NCI-H2227 (cell line): Measurements from ENCODE around the gene LMTK3.

Experiments
- DNase-seq: peaks from one replicate; lab custom pipeline; 2025; ENCODE audit not compliant: unreplicated experiment; lab: John Stamatoyannopoulos, UW

The LMTK3 gene, protein sequence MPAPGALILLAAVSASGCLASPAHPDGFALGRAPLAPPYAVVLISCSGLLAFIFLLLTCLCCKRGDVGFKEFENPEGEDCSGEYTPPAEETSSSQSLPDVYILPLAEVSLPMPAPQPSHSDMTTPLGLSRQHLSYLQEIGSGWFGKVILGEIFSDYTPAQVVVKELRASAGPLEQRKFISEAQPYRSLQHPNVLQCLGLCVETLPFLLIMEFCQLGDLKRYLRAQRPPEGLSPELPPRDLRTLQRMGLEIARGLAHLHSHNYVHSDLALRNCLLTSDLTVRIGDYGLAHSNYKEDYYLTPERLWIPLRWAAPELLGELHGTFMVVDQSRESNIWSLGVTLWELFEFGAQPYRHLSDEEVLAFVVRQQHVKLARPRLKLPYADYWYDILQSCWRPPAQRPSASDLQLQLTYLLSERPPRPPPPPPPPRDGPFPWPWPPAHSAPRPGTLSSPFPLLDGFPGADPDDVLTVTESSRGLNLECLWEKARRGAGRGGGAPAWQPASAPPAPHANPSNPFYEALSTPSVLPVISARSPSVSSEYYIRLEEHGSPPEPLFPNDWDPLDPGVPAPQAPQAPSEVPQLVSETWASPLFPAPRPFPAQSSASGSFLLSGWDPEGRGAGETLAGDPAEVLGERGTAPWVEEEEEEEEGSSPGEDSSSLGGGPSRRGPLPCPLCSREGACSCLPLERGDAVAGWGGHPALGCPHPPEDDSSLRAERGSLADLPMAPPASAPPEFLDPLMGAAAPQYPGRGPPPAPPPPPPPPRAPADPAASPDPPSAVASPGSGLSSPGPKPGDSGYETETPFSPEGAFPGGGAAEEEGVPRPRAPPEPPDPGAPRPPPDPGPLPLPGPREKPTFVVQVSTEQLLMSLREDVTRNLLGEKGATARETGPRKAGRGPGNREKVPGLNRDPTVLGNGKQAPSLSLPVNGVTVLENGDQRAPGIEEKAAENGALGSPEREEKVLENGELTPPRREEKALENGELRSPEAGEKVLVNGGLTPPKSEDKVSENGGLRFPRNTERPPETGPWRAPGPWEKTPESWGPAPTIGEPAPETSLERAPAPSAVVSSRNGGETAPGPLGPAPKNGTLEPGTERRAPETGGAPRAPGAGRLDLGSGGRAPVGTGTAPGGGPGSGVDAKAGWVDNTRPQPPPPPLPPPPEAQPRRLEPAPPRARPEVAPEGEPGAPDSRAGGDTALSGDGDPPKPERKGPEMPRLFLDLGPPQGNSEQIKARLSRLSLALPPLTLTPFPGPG (N-terminal part only)

DNA sequence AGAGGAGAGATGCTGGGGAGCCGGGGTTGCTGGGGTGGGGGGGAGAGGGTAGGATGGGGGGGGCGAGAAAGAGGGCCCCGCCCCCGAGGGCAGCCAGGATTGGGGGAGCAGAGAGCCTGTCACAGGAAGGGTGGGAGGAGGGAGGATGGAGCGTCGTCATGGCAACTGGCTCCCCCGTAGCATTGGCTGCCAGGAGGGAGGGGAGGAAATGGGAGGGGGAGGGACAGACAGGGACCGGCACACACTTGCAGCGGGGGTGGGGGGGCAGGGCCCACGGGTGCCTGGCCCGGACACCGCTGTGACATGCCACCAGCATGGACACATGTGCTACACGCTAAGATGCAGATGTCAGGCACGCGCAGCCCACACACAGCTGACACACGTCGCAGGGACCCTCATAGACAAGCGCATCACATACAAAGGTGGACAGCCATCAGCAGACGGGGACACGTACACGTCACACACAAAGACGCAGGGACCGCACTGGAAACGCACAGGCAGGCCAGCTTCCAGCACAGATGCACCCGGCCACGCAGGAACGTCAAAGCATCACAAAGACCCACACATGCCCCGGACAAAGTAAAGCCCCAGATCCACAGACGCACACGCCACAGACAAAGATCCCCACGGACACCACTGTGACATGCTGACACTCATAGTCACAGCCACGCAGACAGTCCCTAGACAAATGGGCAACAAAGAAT lies at the start of gene LMTK3:
TSS of gene LMTK3 (minus strand) at position 36 of the 704 bp plus-strand sequence. CDS start 259 bp downstream, outside the sequence.
- peak; percentile 86 for DNase-seq

DNA sequence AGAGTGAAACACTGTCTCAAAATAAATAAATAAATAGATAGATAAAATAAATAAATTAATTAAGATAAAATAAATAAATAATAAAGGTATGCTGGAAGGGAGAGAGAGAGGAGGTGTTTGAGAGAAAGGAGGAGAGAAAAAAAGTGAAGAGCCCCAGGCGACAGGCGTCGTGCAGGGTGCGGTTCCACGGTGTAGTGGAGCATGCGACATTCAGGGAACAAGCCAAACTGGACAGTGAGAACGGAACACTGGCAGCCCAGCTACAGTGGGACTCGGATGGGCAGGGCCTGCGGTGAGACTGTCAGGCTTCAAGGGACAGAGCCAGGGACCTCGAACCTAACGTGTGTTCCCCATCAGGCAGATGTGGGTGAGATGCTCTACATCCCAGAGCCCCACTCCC lies 49.8 kb upstream of the LMTK3 start:
- DNase-seq: no peak

DNA sequence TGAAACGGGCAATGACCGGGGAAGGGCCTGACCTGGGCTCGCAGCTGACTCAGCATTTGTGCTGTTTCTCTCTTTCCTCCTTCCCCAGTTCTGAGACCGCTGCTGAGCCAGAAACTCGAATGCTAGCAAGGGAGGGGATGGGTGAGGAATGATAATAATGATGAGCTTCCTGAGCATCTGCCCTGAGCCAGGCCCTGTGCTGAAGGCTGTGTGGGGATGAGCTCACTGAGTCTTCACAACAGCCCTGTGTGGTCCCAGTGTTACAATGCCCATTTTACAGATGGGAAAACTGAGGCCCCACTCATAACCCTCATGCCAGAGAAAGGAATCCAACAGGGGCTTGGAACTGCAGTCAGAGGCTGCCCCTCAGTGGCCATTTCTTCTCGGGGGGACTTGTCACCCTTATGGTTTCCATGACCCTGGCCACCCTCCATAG lies 48.5 kb upstream of the LMTK3 start:
- DNase-seq: no peak

DNA sequence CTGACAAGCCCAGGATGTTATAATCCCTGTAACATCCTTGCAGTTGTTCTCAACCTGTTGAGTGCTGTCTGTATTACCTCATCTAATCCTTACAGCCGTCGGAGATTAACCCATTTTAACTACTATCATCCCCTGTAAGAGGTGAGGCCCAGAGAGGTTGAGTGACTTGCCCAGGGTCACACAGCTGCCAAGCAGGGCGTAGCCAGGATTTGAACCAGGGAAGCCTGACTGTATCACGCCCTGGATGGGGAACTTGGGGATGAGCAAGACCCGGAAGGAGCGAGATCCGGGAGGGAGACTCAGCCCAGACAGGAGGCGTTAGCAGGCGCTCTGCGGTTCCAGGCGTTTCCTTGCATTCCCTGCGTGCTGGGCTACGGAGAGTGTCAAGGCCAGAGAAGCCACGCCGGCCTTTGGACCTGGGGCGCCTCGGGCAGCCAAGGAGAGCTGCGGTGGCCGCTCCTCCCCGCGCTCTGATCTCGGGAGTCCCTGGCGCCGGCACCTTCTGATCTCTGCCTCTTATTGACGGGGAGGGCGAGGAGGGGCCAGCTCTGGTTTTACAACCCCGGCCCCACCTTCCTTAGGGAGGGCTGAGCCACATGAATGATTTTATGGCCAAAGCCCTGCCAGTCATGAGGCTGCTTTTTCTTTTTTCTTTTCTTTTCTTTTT lies 46.5 kb upstream of the LMTK3 start:
- no peak for DNase-seq

DNA sequence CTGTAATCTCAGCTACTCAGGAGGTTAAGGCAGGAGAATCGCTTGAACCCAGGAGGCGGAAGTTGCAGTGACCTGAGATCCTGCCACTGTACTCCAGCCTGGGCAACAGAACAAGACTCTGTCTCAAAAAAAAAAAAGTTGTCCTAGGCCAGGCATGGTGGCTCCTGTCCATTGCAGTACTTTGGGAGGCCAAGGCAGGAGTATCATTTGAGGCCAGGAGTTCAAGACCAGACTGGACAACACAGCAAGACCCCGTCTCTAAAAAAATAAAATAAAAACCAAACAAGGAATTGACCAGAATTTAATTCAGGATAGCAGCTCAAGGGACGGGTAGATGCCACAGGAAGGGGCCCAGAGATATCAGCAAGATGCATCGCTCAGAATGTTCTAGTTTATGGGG lies 45.2 kb upstream of the LMTK3 start:
- no peak for DNase-seq

DNA sequence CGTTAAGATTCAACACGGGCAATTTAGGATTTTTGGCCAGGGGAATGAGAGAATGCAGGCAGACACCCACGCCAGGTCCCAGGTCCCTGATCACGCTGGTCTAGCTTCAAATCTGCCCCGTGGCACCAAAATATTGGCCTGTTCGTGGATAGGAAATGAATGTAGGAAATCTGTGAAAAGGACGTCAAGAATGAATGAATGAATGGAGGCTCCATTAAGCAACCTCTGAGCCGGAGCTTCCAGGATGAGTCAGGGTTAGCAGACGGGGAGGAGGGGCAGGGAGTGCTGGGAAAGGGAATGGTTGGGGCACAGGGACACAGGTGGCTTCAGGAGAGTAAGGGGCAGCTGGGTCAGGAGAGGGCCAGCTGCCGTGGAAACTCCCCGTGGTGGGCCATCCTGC lies 44.5 kb upstream of the LMTK3 start:
- no peak for DNase-seq

DNA sequence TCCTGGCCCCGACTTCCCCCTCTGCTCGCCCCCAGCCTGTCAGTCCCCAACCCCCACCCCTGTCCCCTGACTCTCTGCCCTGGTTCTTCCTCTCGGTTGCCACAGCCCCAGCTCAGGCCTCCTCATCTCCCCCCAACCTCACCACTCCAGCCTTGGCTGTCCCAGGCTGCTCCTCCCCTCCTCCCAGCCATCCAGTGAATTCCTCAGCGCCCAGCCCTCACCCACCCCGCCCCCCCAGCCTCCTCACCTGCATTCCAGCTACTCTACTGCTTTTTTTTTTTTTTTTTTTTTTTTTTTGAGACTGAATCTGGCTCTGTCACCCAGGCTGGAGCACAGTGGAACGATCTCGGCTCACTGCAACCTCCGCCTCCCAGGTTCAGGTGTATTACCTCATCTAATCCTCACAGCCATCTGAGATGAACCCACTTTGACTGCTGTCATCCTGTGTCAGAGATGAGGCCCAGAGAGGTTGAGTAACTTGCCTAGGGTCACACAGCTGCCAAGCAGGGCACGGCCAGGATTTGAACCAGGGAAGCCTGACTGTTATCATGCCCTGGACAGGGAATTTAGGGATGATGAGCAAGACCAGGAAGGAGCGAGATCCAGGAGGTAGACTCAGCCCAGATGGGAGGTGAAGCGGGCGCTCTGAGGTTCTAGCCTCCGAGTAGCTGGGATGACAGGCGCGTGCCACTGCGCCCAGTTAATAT lies 42.9 kb upstream of the LMTK3 start:
- no peak for DNase-seq

DNA sequence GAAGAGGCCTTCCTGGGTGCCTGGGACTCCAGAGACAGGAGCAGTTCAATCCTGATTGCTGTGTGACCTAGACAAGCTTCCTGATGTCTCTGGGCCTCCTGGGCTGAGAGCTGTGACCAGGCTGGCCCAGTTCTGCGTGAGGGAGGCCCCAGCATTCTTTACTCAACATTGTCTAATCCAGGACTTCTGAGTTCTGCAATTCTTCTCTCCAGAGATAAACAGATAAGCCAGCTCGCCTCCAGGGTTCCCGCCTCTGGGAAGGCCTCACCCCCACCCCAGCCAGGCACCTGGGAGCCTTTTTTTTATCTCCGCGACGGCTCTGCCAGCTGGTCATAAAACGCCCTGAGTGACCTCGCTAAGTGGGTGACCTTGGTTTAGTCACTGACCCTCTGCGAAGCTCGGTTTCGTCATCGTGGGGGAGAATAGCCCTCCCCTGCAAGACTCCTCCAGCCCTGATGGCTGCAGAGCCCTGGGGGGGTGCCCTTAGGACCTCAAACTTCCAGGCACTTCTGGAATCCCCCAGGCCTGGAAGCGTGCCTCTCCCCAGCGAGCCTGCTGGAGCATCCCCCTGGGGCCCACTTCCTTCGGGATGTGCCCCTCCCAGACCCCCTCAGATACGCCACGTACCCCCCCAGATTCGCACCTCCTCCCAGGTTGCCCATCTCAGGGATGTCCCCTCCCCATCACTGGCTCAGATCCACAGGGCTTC lies 42.2 kb upstream of the LMTK3 start:
- DNase-seq: peak; percentile 8

DNA sequence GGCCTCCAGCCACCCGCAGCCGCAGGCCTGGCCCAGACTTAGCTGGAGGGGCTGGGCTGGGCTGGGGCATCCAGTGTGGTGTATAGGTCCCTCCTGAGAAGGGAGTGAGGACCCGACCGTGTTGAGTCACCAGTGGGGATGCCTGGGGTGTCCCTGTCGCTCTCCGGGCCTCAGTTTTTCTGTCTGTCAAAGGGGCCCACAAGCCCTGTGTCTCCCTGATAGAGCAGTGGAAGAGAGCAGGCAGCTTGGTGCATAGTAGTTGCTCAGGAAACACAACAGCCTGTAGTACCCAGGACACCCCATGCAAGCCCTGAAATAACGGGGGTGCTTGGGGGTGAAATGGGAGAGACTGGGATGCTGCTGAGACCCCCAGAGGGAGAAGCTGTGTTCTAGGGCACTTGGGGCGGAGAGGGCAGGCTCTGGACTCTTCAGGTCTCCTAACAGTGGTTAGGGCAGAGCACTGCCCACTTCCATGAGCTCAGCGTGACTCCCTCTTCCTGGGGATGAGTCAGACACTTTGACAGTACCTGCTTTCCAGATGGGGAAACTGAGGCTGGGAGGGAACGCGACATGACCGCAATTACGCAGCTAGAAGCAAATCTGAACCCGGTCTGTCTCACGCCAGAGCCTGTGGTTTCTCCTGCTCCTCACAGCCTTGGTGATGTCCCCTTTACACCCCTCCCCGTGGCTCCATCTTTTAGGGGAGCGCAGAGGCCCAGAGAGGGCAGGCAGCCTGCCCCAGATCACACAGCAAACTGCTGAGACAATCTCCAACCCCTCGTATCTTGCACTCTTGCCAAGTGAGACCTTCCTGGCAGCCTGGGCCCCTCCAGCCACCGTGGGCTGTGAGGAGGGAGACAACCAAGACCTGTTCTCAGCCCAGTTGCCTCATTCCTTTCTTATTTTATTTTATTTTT lies 41.0 kb upstream of the LMTK3 start:
- DNase-seq: no peak

DNA sequence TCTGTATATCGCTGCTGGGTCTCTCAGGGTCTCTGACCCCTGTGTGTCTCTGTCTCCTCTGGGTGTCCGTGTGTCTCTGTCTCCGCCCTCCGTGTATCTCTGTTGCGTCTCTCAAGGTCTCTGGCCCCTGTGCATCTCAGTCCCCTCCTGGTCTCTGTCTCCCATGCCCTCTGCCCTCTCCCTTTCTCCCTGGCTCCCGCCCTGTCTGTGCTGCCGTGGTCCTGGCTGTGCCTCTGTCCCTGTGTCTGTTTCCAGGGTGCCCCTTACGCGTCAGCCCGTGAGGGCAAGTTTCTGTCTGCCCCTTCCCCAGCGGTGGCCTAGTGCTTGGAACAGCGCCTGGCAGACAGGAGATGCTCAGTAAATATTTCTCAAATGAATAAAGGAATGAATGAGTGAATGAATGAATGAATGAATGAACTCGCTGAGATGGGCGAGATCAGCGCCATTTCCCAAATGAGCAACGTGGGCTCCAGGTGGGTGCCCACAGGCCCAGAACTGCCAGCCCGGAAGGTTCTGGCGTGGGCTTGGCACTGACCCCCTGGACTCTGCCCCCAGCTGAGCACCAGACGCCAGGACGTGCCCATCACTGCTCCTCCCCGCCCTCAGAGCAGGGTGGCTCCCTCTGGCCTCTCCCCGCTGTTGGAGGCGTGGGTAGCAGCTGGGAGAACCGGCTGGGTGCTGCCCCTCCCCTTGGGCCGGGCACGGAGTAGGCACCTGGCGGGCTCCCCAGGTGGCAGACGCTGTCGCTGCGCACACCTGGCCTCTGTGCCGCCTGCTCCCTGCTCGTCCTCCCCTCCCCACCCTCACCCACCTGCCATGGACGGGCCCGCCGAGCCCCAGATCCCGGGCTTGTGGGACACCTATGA lies 40.0 kb upstream of the LMTK3 start, which contains the start of gene SULT2B1:
TSS of gene SULT2B1 (plus strand) at position 736 of the 866 bp plus-strand sequence. CDS start at position 817, 81 bp downstream.
- no peak for DNase-seq

DNA sequence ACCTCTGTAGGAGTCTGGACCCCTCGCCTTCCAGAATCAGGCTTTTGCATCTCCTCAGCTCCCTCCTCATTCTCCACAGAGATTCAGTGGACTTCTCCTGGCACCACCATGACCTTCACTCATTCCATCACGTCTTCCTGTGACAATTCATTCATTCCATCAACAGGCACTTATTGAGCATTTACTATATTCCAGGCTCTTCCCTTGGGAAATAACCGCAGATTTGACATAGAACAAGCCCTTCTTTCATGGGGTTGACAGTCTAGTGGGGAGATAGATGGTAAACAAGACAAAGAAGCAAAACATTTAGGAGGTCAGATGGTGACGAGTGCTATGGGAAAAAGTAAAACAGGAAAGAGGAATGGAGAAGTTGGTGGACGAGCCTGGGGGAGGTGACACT lies 37.7 kb upstream of the LMTK3 start:
- DNase-seq: no peak

DNA sequence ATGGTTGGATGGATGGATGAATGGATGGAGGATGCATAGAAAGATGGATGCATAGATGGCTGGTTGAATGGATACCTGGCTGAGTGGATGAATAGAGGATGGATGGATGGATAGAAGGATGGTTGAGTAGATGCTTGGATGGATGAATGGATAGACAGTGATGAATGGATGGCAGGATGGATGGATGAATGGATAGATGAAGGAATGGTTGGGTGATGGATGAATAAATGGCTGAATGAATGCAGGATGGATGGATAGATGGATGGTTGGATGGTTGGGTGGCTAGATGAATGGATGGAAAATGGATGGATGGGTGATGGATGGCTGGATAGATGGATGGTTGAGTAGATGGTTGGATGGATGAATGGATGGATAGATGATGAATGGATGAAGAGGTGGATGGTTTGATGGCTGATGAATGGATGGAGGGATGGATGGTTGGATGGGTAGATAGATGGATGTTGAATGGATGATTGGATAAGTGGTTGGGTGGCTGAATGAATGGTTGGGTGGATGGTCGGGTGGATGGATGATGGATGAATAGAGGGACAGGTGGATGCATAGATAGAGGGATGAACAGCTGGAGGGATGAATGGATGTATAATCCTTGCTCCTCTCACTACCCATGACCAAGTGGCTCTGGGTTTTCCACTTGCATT lies 36.7 kb upstream of the LMTK3 start:
- DNase-seq: no peak

DNA sequence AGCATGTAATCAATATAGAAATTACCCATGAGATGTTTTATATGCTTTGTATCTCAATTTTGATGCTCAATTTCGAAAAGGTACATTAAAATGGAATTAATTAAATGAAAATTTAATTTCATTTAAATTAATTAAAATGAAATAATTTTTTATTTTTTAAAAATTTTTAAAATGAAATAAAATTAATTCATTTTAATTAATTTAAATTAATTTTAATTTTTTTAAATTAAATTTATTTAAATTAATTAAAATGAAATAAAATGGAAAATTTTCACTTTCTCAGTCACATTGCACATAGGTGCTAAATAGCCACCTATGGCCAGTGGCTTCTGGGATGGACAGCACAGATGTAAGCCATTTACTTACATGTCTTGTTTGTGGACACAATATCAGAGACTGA lies 36.1 kb upstream of the LMTK3 start:
- no peak for DNase-seq

DNA sequence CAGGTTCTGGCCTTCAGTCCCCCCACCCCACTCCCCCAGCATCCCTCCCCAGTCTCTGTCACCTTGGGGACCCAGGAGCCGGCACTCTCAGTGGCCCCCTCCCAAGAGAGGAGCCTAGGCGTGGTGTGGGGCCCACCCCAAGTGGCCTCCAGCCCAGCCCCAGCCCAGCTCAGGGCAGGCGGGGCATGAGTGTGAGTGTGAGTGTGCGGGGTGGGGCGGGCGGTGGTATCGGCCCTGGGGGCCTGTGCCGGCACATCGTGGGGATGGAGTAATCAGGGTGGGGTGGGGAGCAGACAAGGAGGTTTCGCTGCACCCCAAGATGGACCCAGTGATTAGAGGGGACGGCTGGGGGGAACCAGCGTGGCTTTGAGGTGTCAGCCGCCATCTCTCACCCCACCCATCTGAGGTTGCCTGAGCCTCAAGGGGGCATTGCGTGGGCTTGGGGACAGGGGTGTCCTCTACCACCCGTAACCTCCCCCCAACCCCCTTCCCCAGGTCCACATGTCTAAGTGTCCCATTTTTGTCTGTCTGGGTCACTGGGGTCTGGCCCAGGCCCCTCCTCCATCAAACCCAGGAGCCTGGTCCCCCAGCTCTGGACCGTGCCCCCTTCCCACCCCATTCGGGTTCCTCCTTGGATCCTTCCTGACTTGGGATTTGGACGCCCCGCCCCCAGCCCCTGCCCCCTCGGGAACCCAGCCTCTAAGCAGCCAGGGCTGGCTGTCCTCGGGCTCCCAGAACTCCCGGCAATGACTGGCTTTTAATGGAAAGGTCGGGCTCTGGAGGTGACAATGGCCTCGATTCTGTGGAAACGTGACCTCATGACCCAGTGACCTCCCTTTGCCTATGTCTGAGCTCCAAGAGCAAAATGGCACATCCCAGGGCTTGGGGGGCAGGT lies 33.5 kb upstream of the LMTK3 start:
- no peak for DNase-seq

DNA sequence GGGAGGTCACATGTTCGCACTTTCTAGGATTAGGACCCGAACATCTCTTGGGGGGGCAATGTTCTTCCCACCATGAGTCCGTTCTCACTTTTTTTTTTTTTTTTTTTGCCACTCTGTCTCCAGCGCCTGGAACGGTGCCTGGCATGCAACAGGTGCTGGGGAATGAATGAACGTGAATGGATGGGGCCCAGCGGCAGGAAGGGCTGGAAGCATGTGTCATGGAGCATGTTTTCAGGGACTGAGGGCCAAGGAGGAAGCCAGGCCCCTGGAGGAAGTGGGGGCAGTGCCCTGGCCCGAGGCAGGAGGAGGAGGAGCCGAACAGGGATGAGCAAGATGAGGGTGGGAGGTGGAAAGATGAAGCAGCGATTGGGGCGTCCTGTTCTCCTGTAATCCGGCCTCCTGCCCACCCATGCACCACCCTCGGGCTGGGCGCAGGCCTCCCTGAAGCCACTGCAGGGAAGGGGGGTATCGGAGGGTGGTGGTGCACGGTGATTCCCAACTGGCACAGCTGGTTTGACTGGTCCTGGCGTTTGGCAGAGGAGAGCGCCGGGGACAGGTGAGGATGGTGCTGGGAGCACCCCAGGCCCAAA lies 31.6 kb upstream of the LMTK3 start:
- DNase-seq: no peak
